Thyroid gland (tissue), 4 donors: ENCODE results near the gene CCDC97. TPM values are rescaled to one million over a fixed set of nuclear protein-coding genes. Genes with fewer than 3 reads are reported as not detected.

ENCODE experiments used
- DNase-seq, 2 donors: peaks; one replicate each; pipeline ENCODE4 v3.0.0-alpha.2; 2019
- H3K27ac ChIP-seq, 3 donors: fragments of 200-600 bp; sonication (generic); 1 replicate in 2 of 3; 2 replicates in 1 of 3; pipeline ENCODE4 v1.5.1; 2016 to 2019; ENCODE audit warnings: mild to moderate bottlenecking in 1 of 3, moderate library complexity in 1 of 3
- H3K27me3 ChIP-seq: fragments of 200-600 bp; sonication (generic); one replicate; pipeline ENCODE4 v1.5.1; 2019
- H3K36me3 ChIP-seq, 2 donors: fragments of 200-600 bp; sonication (generic); one replicate each; pipeline ENCODE4 v1.5.1; 2016 to 2019
- H3K4me1 ChIP-seq, 2 donors: fragments of 200-600 bp; sonication (generic); one replicate each; pipeline ENCODE4 v1.5.1; 2017 to 2019
- H3K4me3 ChIP-seq, 3 donors: fragments of 200-600 bp; sonication (generic); replicated peaks in 1 of 3; 1 replicate in 2 of 3; 2 replicates in 1 of 3; pipeline ENCODE4 v1.5.1; 2016; ENCODE audit warnings: mild to moderate bottlenecking in 1 of 3
- H3K9me3 ChIP-seq: fragments of 200-600 bp; sonication (generic); one replicate; pipeline ENCODE4 v1.5.1; 2017
- CTCF ChIP-seq, 6 experiments: fragments of 200-600 bp in 3 of 6; fragments of 450-650 bp in 3 of 6; sonication (generic) in 3 of 6; IDR thresholded peaks; one replicate each; pipeline ENCODE4 v1.5.1; 2016 to 2019; ENCODE audit warnings: antibody characterized with exemption in 6 of 6, mild to moderate bottlenecking in 2 of 6, inconsistent platforms in 1 of 6, moderate library complexity in 1 of 6
- POLR2A ChIP-seq, 2 donors: fragments of 450-650 bp; IDR thresholded peaks; one replicate each; pipeline ENCODE4 v1.6.1; 2017; ENCODE audit warnings: antibody characterized with exemption in 2 of 2, mild to moderate bottlenecking in 2 of 2, moderate library complexity in 1 of 2
- WGBS, 2 donors: methylation state at CpG; one replicate each; pipeline ENCODE4 v1.1.5; 2017; 5-methylcytosine and 5-hydroxymethylcytosine counted together
- intact Hi-C: fragments of 100-400 bp; cut with DNase I; formaldehyde crosslinking; loops from one replicate; pipeline ENCODE4 v1.15.1; 2023
- total RNA-seq, 4 donors: library from RNA; depleted of rRNA; stranded (reverse); fragments of >200 nt; gene quantifications; one replicate each; pipeline ENCODE4 v1.2.3, GENCODE V29; 2016

CCDC97 gene
- total RNA-seq, 4 donors from 2014 or later: 10.6 to 22.0 (median 19.3) TPM

DNA sequence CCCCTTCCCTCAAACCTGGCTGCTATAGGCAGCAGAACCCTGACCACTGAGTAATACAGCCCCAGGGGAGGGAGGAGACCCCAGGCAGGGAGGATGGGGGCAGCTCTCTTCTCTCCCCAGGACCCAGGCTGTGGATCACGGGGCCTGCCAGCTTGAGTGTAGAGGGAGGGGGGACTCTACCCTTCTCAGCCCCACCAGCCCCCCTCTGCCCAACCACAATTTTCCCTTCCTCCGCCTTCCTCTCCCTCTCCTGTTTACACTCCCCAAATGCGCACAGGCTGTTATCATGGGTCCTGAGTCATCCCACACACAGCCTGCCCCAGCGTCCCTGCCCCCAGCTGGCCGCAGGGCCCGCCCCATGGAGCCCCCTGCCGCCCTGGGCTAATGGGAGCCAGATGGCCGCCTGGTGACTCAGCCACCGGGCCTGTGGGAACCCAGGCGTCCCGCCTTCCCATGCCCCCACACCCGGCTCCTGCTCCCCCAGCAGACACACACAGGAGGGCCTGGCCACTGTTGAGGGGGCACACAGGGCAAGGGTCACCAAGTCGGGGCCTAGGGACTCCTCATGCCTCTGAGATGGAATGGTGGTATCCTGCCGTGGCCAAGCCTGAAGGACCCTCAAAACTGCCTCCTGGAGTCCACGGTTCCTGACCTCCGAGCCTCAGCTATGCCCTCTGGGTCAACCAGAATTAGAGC, 13.6 kb downstream of the CCDC97 start:
- 53 to 58% methylated on average over 9 to 15 of the region's 16 CpGs for WGBS, 2 donors

DNA sequence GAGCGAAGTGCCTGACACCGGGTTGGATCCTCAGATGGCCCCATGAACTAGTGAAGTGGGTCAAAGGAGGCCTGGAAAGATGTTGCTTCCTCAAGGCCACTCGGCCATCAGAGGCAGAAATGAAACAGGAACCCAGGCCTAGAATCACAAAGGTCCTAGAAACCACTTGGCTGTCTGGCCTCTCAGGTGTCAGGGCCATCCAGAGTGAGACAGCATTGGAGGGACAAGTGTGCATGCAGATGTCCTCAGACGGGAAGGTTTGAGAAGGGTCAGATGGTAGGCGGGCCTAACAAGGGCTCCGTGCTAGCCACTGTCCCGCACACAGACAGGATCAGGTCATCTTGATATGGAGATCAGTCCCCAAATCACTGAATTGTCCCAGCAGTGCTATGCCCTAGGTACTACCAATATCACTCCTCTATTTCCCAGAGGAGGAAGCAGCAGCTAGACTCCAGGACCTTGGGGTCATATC, 14.3 kb downstream of the CCDC97 start:
- Histone ChIP-seq H3K27ac (peak overlapping the region; percentile 39 to 85 (median 76)), H3K36me3 (peaks cover 0 to 8% of the 10 kb centered on the region in 2 donors), H3K4me1 (peaks cover 36 to 72% of the 10 kb centered on the region in 2 donors), H3K4me3 (no peak overlapping the region), H3K27me3 (no peaks in the 10 kb centered on the region), H3K9me3 (no peaks in the 10 kb centered on the region)
- TF ChIP-seq POLR2A (IDR thresholded peaks at IDR 0.05): no peak
- no peak for TF ChIP-seq CTCF (IDR thresholded peaks at IDR 0.05)
- WGBS, 2 donors: 59 to 63% methylated on average over 6 to 7 of the region's 7 CpGs
- intact Hi-C loops: no loop called here
- no peak for DNase-seq

More for the DNA sequence above, 13.6 kb downstream of the CCDC97 start:
- Histone ChIP-seq H3K36me3 (peaks cover 3 to 15% of the 10 kb centered on the region in 2 donors), H3K9me3 (no peaks in the 10 kb centered on the region), H3K4me3 (no peak overlapping the region), H3K4me1 (peaks cover 36 to 72% of the 10 kb centered on the region in 2 donors), H3K27ac (peak overlapping the region; percentile 39 to 85 (median 76)), H3K27me3 (no peaks in the 10 kb centered on the region)
- intact Hi-C loops: no loop called here
- DNase-seq: peak; percentile 18 to 24
- TF ChIP-seq CTCF (IDR thresholded peaks at IDR 0.05): no peak

DNA sequence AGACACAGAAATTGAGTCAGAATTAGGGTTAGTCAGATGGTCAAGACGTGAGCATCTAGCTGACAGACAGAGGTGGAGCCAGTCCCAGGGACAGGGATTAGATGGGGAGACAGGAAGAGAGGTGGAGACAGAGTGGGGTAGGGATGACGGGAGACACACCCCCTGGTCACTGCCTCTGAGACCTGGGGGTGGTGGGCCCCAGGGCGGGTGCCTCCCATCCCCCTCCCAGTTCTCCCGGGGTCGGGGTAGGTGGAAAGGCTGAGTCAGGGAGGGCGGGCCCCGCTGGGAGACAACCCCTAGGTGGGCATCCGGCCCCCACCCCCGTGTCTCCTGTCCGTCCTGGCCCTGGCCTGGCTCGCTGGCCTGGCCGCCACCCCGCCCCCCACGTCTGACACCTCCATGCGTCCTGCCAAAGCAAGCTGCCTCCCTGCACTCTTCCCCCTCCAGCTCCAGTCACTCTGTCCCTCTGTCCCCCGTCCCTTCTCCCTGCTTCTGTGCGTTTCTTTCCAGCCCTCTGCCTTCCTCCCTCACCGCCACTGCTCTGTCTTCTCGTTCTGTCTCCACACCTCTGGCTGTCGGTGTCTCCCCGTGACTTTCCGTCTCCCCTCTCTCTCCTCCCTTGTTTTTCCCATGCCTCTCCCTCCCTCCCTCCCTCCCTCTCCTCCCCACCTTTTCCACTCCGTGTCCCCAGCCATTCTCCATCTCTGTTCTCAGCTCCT, 15.1 kb downstream of the CCDC97 start:
- TF ChIP-seq POLR2A (IDR thresholded peaks at IDR 0.05): peak in 1 of 2 donors; percentile 16
- TF ChIP-seq CTCF (IDR thresholded peaks at IDR 0.05): no peak
- Histone ChIP-seq H3K9me3 (no peaks in the 10 kb centered on the region), H3K27ac (peak overlapping the region in 2 of 3 donors; percentile 76 to 85), H3K27me3 (no peaks in the 10 kb centered on the region), H3K4me1 (peaks cover 36 to 72% of the 10 kb centered on the region in 2 donors), H3K36me3 (peaks cover 0 to 4% of the 10 kb centered on the region in 2 donors), H3K4me3 (peak overlapping the region in 1 of 3 donors; percentile 19)
- peak; percentile 68 to 70 for DNase-seq
- 3 to 8% methylated on average over 16 to 23 of the region's 23 CpGs for WGBS, 2 donors
- intact Hi-C loops: no loop called here

DNA sequence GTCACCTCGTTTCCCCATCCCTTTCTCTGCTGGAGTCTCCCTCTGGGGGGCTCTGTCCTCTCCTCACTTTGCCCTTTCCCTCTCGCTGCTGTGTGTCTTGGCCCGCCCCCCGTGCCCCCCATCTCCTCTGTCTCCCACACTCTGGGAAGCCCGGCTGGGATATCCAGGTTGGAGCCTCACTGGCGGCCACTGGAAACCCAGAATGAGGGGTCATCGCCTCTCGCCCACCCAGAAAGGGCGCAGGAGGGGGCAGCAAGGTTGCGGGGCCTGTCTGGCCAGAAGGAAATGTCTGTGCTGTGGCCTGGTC, 15.6 kb downstream of the CCDC97 start:
- peaks cover 36 to 72% of the 10 kb centered on the region in 2 donors for H3K4me1 ChIP-seq
- peak overlapping the region; percentile 18 to 85 (median 76) for H3K27ac ChIP-seq
- WGBS, 2 donors: 17 to 21% methylated on average over 8 to 10 of the region's 10 CpGs
- H3K36me3 ChIP-seq: no peaks in the 10 kb centered on the region
- no peak for DNase-seq
- TF ChIP-seq CTCF (IDR thresholded peaks at IDR 0.05) (no peak), POLR2A (IDR thresholded peaks at IDR 0.05) (no peak)
- peak overlapping the region in 1 of 3 donors; percentile 19 for H3K4me3 ChIP-seq
- intact Hi-C loops: no loop called here
- H3K27me3 ChIP-seq: no peaks in the 10 kb centered on the region
- H3K9me3 ChIP-seq: no peaks in the 10 kb centered on the region
